NT2/D1 (cell line): ENCODE measurements around the gene ADGRA1.

Experiments
- DNase-seq: peaks from one replicate; pipeline ENCODE4 v3.0.0-alpha.2; 2011; ENCODE audit warnings: low read depth, low spot score
- H3K27me3 ChIP-seq: 2 replicates; pipeline ENCODE4 v1.6.0; 2011; ENCODE audit warnings: mild to moderate bottlenecking; ENCODE audit not compliant: insufficient read length, insufficient read depth
- H3K36me3 ChIP-seq: 2 replicates; pipeline ENCODE4 v1.6.1; 2011; ENCODE audit warnings: mild to moderate bottlenecking, low read length, mixed read lengths; ENCODE audit not compliant: insufficient read depth, insufficient read length
- H3K4me1 ChIP-seq: 2 replicates; pipeline ENCODE4 v1.5.1; 2011; ENCODE audit not compliant: insufficient read depth, insufficient read length
- H3K4me3 ChIP-seq: 2 replicates; pipeline ENCODE4 v1.5.1; 2011; ENCODE audit warnings: low read depth; ENCODE audit not compliant: insufficient read length
- H3K9ac ChIP-seq: 2 replicates; pipeline ENCODE4 v1.6.0; 2011; ENCODE audit warnings: low read depth; ENCODE audit not compliant: insufficient read length
- H3K9me3 ChIP-seq: 2 replicates; pipeline ENCODE4 v1.5.1; 2011; ENCODE audit warnings: mild to moderate bottlenecking, low read length; ENCODE audit not compliant: insufficient read depth
- SUZ12 ChIP-seq: IDR thresholded peaks from 2 replicates; pipeline ENCODE4 v1.6.1; 2011; ENCODE audit not compliant: insufficient read length, insufficient read depth; ENCODE audit errors: extremely low read depth
- YY1 ChIP-seq: IDR thresholded peaks from 2 replicates; pipeline ENCODE4 v1.6.1; 2011; ENCODE audit not compliant: insufficient read length, insufficient read depth
- ZNF274 ChIP-seq: IDR thresholded peaks from 2 replicates; pipeline ENCODE4 v1.6.1; 2011; ENCODE audit warnings: mild to moderate bottlenecking, low read depth, low read length

Gene ADGRA1

DNA sequence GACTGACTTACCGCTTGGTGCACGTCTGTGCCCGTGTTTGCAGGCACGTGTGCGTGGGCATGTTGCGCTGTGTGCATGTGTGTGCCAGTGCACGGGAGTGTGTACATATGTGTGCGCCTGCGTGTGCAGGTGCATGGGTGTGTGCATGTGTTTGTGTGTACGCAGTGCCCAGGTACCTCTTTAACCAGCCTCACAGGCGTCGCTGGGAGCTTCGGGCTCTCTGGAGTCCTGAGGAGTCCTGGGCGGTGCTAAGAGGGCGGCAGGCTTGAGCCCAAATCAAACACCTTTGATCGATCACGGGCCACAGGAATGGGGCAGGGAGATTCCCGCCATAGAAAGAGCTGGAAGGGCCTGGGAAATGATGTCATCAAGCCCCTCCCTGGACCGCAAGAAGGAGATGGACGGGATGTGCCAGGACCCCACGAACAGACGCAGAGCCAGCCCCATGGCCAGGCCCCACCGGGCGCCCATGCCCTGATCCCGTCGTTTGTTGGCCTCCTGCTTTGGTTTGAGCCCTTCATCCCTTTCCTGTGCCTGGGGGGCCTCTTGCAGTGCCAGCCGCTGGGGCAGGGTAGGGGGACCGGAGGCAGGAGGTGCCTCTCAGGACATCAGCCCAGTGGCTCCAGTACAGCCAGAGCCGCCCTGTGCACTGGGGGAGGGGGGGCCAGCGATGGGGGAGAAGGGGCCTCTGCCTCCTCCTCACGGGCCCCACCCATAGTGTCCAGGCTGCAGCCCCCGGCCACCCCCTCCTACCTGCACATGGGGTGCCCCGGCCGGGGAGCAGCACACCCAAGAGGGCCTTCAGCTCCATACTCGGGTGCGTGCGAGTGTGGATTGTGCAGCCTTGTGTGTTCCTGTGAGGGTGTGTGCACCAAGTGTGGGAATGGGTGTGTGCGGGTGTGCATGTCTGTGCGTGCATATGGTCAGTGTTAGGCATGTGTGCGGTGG lies 78.1 kb downstream of the ADGRA1 start:
- Histone ChIP-seq H3K27me3 (no peaks in the 10 kb centered on the region), H3K4me1 (peaks cover 7% of the 10 kb centered on the region), H3K9ac (no peak overlapping the region), H3K36me3 (peaks cover 2% of the 10 kb centered on the region), H3K9me3 (no peaks in the 10 kb centered on the region; the same call in 1 of the 2 replicates), H3K4me3 (no peak overlapping the region)
- DNase-seq: no peak
- no peak for TF ChIP-seq ZNF274

- TF ChIP-seq SUZ12: no peak
- TF ChIP-seq ZNF274: no peak
- TF ChIP-seq YY1: no peak
- no peak for DNase-seq
- Histone ChIP-seq H3K4me1 (peaks cover 7% of the 10 kb centered on the region), H3K9ac (no peak overlapping the region), H3K27me3 (no peaks in the 10 kb centered on the region), H3K36me3 (peaks cover 2% of the 10 kb centered on the region), H3K9me3 (no peaks in the 10 kb centered on the region; the same call in 1 of the 2 replicates), H3K4me3 (no peak overlapping the region)
Observed at GRCh38 chr10:133166504-133166827, 78.7 kb downstream of the ADGRA1 start.

- no peak for DNase-seq
- H3K27me3 ChIP-seq: no peaks in the 10 kb centered on the region
- no peak overlapping the region for H3K4me3 ChIP-seq
- H3K36me3 ChIP-seq: peaks cover 2% of the 10 kb centered on the region
- TF ChIP-seq SUZ12 (no peak), ZNF274 (no peak), YY1 (no peak)
- H3K9me3 ChIP-seq: no peaks in the 10 kb centered on the region; the same call in 1 of the 2 replicates
- no peak overlapping the region for H3K9ac ChIP-seq
- peaks cover 7% of the 10 kb centered on the region for H3K4me1 ChIP-seq
Observed at GRCh38 chr10:133166828-133167692, 79.3 kb downstream of the ADGRA1 start.

DNA sequence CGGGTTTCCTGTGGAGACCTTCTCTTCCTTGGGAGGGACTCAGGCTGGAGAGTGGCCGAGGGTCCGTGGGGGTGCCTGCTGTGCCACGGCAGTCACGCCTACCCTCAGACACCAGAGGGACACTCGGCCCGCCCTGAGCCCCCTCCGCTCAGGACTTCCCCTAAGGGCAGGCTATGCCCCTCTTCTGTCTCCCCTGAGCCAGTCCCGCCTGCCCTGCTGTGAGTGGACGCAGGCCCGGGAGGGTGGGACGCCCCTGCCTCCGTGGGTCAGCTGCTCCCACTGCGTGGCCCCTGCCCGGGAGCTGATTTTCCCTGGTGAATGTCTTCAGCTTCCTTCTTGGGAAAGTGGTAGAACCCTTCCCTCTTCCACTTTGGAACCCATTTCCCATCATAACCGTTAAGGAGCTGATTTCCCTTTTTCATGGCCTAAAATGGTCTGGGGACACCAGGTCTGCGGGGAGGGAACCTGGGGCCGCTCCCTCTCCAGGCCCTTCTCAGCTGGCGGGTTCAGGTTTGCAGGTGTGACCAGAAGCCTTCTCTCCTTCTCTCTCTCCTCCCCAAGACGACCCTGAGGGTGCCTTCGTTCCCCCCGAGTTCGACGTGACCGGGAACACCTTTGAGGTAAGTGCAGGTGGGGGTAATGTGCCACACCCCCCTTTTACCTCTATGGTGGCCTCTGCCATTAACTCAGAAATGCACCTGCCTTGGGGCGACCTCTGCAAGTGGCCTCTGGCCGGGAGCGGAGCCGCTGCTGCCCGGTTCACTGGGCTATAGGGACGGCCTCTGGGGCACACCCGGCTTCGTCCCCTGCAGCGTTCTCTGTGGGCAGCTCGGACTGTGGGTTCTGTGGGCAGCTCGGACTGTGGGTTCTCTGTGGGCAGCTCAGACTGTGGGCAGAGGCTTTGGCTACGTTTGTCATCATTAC lies 80.2 kb downstream of the ADGRA1 start:
- Histone ChIP-seq H3K36me3 (no peaks in the 10 kb centered on the region), H3K9me3 (no peaks in the 10 kb centered on the region; the same call in 1 of the 2 replicates), H3K9ac (no peak overlapping the region), H3K27me3 (no peaks in the 10 kb centered on the region), H3K4me3 (no peak overlapping the region), H3K4me1 (peaks cover 5% of the 10 kb centered on the region)
- TF ChIP-seq ZNF274: no peak
- TF ChIP-seq YY1: no peak
- TF ChIP-seq SUZ12: no peak
- DNase-seq: no peak

DNA sequence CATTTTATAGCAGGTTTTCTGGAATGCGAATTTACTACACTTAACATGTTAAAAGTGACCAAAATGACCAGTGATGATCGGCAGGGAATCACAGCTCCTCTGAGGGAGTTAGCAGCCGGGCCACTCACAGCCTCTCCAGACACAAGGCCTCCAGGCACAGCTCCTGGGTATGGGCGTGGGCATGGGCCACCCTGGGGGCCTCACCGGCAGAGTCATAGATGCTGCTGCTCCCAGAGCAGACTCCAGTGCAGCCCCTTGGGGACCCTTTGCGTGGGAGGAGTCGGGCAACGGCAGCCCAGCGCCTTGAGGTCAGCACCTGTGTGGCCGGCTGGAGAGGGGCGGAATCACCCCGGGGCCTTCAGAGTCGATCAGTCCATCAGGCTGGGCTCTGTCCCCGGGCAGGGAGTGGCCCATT lies 80.9 kb downstream of the ADGRA1 start:
- TF ChIP-seq ZNF274: no peak
- no peak for TF ChIP-seq YY1
- TF ChIP-seq SUZ12: no peak
- DNase-seq: no peak
- Histone ChIP-seq H3K9me3 (no peaks in the 10 kb centered on the region; the same call in 1 of the 2 replicates), H3K4me3 (no peak overlapping the region), H3K27me3 (no peaks in the 10 kb centered on the region), H3K4me1 (peaks cover 5% of the 10 kb centered on the region), H3K36me3 (no peaks in the 10 kb centered on the region), H3K9ac (no peak overlapping the region)

DNA sequence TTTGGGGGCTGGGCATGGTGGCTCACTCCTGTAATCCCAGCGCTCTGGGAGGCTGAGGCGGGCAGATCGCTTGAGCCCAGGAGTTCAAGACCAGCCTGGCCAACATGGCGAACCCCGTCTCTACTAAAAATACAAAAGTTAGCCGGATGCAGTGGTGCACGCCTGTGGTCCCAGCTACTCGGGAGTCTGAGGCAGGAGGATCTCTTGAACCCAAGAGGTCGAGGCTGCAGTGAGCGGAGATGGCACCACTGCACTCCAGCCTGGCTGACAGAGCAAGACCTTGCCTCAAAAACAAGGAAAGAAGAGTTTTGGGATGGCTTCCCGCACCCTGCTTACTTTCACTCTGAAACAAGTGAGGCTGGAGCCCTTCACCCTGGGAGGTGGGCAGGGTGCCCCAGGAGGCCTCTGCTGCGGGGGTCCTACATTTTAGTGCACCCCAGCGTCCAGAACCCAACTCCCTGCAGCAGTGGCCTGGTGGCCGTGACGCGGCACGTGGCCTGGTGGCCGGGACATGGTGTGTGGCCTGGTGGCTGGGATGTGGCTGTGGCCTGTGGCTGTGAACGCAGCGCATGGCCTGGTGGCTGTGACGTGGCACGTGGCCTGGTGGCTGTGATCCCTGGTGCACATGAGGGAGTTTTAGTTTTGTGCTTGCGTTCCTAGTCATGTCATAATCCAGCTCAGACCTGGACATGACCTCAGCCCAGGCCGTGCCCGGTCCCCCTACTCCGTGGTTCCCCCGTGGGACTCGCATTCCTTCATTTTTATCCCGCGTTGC lies 81.6 kb downstream of the ADGRA1 start:
- no peaks in the 10 kb centered on the region for H3K27me3 ChIP-seq
- no peaks in the 10 kb centered on the region for H3K36me3 ChIP-seq
- H3K9me3 ChIP-seq: no peaks in the 10 kb centered on the region; the same call in 1 of the 2 replicates
- TF ChIP-seq YY1: no peak
- TF ChIP-seq ZNF274: no peak
- no peak for TF ChIP-seq SUZ12
- no peak for DNase-seq
- peaks cover 2% of the 10 kb centered on the region for H3K4me1 ChIP-seq
- H3K4me3 ChIP-seq: no peak overlapping the region
- H3K9ac ChIP-seq: no peak overlapping the region
